GM21619 (cell line): Measurements from ENCODE around the gene SUGCT.
"Not testable (repeated sequence)": the region's sequence is repeated elsewhere in the genome, so short reads cannot be mapped to it uniquely, and the experiment has no call there.

Source experiments
- ATAC-seq: cut with Tn5 transposase; IDR thresholded peaks from one replicate; pipeline ENCODE4 v1.9.1; 2021; ENCODE audit not compliant: unreplicated experiment

SUGCT gene

DNA sequence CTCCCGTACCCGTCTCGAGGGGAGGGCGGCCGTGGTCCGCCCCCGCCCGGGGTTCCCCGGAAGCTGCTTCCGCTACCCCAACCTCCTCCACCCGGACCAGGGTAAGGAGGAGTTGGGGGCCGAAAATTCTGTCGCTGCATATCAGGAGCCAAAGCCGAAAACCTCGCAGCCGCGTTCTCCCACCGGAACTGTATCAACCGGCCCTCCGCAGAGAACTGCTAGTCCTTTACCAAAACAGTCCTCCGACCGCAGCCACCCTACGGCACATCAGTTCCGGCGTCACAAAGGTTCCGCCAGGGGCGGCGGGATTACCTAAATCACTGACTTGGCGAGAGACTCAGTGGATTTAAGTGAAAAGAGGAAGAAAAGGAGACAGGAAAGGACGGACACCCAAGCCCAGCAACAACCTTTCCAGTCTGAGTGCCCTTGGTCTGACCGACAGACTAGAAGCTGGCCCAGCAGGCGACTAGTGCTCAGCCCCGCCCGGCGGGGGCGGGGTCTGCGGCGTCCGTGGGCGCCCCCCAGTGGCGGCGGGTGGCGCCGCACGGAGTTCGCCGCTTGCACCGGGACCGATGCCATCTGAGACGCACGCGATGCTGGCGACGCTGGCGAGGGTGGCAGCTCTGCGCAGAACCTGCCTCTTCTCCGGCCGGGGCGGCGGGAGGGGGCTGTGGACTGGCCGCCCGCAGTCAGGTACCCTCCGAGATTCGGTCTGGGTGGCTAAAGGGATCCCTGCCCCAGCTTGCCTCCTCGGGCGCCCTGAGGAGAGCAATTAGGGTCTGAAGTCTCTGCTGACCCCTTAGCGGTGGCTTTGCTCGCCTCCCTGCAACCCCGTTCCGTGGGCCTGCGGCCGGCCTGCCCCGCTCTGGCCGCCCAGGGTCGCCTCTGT, at the start of gene SUGCT, which contains the start of gene MPLKIP:
TSS of gene SUGCT (plus strand) at position 578 of the 889 bp plus-strand sequence.
TSS of gene MPLKIP (minus strand) at position 195 of the 889 bp plus-strand sequence. CDS start at position 140, 55 bp downstream.
- peak; percentile 82 for ATAC-seq

DNA sequence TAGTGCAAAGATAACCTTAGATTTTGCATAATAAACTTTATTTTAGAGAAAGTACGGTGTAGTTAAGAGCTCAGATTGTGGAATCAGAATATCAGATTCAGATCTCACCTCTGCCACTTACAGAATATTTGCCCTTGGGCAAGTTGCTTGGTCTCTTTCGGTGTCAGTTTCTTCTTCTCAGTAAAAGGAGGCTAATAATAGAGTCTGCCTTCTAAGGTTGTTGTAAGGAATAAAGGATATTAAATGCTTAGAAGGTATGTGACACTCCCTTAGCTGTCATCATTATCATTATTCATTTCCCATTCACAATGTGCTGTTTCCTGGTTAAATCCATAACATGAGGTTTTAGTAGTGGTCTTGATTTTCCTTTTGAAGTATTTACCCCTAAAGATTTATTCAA, 42.6 kb upstream of the SUGCT start:
- no peak for ATAC-seq

DNA sequence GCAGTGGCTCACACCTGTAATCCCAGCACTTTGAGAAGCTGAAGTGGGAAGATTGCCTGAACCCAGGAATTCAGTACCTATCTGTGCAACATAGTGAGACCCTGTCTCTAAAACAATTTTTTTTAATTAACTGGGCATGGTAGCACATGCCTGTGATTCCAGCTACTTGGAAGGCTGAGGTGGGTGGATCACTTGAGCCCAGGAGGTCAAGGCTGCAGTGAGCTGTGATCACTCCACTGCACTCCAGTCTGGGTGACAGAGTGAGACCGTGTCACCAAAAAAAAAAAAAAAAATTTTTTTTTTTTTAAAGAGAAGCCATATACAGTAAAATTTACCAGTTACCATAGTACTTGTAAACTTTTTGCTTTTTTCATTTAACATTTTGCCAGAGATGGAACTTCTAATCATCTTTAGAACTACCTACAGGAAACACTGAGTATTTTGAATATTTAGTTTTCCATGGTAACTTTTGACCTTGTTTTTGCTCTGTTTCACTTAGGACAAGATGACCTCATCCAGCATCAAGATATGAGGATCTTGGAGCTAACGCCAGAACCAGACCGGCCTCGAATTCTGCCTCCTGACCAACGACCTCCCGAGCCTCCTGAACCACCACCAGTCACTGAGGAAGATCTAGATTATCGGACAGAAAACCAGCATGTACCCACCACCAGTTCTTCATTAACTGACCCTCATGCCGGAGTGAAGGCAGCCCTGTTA, 41.0 kb upstream of the SUGCT start:
- ATAC-seq: no peak

DNA sequence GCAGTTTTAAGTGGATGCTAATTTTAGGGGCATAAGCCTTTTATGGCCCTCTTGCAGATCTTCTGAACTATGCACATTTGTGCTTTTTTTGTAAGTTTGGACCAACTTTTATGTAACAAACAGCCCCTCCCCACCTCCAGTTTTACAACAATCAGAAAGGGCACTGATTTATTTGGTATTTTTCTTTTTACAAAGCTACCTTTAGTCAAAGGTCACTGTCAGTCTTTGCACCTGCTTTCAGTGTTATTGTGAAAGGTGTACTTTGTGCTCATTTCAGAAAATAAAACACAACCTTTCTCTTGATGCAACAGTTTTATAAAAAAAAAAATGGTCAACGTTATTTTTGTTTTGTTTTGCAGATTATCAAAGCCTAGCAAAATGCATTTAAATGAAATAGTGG, 39.6 kb upstream of the SUGCT start:
- no peak for ATAC-seq

DNA sequence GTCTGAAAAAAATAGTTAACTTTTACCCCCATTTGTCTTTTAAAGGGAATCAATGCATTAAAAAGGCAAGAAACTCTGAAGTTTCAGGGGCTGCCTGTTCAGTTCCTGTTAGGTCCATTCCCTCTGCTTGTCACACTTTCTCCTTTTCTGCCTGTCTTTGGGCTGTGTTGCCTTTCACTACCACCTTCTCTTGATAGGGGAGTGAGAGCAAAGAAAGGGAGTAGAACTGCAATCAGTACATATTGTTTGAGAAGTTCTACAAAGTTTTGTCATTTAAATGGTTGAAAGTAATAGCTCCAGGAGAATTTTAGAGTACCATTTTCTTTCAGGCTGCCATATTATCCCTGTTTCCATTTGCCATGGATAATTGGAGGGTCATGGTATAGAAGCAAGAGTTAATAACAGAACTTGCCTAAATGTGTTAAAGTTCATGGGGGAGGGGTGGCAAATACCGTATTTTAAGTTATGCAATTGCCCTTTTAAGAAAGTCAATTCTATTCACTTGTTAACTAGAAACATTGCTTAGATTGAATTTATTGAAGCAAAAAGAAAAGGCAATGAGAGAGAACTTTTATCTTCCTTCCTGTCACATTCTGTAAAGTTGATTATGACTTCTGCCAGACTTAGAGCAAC, 39.0 kb upstream of the SUGCT start:
- no peak for ATAC-seq

DNA sequence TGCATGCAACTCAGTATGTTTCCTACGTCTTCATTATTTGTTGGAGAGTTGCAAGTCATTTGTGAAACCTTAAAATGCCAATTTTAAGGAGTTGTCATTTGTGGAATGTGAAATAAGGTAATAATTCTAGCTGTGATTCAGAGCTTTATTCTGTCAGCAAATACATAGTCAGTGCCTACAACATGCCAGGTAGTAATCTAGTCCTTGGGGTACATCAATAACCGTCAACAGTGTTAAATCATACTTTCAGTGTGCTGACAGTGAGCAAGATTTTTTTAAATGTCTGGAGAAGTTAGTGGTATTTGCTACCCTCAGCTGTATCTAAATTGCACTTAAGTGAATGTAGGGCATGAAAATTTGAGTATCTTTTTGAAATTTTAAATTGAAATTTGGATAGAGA, 37.1 kb upstream of the SUGCT start:
- ATAC-seq: no peak

DNA sequence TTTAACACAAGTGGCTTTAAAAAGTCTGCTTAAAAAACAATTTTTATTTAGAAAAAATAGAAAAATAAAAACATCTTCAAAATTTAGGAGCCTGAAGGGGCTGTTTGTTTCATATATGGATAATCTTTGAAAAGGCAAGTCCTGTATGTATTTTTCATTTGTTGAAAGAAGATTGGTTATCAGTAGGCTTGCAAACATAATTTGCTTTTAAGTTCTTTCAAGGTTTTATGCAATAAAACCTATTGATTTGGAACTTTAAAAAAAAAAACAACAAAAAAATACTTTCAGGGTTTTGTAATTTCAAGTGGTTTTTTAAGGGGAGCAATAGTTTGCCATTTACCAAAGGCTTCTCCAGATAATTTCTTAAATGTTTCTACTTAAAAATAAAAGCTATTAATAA, 36.0 kb upstream of the SUGCT start:
- no peak for ATAC-seq

DNA sequence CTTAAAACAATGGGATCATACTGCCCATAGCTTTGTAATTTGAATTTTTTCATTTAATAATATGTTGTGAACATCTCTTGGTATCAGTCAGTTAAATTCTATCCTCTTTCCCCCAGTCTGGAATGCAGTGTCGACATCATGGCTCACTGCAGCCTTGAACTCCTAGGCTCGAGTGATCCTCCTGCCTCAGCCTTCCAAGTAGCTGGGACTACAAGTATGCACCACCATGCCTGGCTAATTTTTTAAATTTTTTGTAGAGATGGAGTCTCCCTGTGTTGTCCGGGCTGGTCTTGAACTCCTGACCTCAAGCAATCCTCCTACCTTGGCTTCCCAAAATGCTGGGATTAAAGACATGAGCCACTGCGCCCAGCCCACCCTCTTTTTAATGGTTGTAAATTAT, 35.0 kb upstream of the SUGCT start:
- ATAC-seq: no peak

DNA sequence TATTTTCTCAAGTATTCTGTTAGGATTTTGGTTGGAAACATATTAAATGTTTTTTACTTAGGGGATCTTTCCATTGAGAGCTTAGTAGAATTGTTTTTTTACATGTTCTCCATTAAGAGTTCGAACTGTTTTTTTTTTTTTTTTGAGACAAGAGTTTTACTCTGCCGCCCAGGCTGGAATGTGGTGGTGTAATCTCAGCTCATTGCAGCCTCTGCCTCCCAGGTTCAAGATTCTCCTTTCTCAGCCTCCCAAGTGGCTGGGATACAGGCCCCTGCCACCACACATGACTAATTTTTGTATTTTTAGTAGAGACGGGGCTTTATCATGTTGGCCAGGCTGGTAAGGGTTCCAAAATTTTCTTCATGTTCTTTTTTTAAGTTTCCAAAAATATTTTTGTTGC, 33.6 kb upstream of the SUGCT start:
- no peak for ATAC-seq

DNA sequence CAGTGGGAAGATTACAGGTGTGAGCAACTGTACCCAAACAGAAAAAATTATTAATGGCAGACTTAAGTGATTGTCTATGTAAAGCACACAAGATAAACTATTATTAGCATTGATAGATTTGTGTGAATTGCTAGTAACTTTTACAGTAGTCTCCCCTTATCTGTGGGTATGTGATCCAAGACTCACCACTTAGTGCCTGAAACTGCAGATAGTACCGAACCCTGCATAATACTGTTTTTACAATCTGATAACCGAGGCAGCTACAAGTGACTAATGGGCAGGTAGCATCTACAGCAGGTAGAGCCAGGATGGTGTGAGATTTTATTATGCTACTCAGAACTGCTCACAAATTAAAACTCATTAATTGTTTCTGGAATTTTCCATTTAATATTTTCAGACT, 31.9 kb upstream of the SUGCT start:
- ATAC-seq: no peak

DNA sequence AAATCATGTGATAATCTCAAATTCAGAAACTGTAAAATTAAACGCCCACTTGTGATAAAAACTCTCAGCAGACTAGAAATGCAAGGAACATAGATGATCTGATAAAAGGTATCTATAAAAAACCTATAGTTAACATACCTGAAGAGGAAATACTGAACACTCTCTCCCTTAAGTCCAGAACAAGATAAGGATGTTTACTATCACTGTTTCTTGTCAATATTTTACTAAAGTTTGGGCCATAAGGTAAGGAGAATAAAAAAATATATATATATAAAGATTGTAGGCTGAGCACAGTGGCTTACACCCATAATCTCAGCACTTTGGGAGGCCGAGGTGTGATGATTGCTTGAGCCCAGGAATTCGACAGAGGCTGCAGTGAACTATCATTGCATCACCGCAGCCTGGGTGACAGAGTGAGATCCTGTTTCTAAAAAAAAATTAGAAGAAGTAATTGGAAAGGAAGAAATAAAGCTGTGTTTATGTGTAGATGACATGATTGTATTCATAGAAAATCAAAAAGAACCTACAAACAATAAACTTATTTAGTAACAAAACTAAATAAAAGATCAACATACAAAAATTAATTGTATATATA, 28.8 kb upstream of the SUGCT start:
- ATAC-seq: no peak

DNA sequence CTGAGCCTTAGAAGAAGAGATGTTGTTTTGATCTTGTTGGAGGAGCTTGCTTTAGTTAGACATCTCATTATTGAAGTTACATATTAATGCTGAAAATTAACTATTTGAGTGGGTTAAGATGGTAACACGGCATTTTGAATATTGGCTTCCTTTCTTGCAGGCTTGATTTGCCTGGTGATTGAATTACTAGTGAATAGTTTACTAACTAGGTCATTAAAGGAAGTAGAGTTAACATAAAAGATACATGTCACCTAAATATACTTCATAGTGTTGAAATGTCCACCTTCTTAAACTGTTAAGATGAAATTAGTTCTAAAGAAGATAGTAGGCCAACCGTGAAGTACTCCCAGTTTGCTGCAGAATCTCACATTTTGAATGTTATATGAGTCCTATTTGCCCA, 18.9 kb upstream of the SUGCT start:
- no peak for ATAC-seq

DNA sequence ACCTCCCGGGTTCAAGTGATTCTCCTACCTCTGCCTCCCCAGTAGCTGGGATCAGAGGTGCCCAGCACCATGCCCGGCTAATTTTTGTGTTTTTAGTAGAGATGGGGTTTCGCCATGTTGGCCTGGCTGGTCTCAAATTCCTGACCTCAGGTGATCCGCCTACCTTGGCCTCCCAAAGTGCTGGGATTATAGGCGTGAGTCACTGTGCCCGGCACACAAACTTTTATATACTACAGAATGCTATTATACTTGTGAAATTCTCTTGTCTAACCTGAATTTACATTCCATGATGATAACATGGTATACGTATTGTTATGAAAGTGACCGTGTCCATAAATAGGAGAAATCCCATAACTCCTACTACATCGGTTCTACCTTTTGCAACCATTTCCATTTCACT, 17.6 kb upstream of the SUGCT start:
- ATAC-seq: not testable (repeated sequence)

DNA sequence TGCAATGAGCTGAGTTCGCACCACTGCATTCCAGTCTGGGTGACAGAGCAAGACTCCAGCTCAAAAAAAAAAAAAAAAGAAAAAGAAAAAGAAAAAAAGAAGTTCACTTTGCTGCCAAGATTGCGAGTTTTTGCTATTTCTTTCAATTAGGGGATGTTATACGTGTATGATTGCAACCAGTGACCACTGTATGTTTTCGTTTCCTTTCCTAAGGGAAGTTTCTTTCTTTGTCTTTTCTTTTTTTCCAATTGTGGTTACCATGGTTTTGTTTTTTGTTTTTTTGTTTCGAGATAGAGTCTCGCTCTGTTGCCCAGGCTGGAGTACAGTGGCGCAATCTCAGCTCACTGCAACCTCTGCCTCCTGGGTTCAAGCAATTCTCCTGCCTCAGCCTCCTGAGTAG, 16.6 kb upstream of the SUGCT start:
- not testable (repeated sequence) for ATAC-seq

DNA sequence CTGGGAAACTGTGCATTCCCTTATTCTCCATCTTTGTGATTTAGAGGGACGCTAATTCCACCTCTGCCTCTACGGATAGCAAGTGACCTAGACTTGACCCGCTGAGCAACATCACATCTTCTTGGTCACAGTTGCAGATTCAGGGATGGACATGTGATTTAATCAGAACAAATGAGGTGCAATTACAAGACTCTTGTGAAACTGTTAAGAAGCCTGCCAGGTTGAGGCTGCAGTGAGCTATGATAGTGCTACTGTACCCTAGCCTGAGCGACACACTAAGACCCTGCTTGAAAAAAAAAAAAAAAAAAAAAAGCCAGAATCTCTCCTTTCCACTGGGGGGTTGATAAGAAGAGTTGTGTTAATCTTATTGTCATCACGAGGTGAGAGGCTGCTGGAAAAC, 14.8 kb upstream of the SUGCT start:
- no peak for ATAC-seq

DNA sequence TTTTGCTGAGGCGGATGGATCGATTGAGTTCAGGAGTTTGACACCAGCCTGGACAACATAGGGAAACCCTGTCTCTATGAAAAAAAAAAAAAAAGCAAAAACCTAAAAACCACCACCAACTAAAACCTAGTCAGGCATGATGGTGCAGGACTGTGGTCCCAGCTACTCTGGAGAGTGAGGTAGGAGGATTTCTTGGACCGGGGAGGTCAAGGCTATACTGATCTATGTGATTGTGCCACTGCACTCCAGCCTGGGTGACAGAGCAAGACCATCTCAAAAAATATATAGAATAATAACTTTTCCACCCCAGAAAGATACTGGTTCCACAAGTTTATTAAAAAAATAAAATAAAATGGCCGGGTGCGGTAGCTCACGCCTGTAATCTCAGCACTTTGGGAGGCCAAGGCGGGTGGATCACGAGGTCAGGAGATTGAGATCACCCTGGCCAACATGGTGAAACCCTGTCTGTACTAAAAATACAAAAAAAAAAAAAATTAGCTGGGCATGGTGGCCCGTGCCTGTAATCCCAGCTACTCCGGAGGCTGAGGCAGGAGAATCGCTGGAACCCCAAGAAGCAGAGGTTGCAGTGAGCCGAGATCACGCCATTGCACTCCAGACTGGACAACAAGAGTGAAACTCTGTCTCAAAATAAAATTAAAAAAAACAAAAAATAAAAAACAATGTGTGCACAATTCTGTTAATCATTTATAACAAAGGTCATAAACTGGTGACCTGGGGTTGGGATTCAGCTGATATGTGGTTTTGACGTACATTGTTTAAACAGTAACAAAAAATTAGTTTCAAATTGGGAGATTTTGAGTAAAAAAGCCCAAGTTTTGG, 12.5 kb upstream of the SUGCT start:
- not testable (repeated sequence) for ATAC-seq

DNA sequence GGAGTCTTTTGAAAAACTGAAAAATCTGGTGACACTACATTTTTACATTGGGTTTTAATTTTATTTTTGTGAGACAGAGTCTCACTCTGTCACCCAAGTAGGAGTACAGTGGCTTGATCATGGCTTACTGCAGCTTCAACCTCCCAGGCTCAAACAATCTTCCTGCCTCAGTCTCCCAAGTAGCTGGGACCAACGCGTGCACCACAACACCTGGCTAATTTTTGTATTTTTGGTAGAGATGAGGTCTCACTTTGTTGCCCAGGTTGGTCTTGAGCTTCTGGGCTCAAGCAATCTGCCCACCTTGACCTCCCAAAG, 11.9 kb upstream of the SUGCT start:
- no peak for ATAC-seq

DNA sequence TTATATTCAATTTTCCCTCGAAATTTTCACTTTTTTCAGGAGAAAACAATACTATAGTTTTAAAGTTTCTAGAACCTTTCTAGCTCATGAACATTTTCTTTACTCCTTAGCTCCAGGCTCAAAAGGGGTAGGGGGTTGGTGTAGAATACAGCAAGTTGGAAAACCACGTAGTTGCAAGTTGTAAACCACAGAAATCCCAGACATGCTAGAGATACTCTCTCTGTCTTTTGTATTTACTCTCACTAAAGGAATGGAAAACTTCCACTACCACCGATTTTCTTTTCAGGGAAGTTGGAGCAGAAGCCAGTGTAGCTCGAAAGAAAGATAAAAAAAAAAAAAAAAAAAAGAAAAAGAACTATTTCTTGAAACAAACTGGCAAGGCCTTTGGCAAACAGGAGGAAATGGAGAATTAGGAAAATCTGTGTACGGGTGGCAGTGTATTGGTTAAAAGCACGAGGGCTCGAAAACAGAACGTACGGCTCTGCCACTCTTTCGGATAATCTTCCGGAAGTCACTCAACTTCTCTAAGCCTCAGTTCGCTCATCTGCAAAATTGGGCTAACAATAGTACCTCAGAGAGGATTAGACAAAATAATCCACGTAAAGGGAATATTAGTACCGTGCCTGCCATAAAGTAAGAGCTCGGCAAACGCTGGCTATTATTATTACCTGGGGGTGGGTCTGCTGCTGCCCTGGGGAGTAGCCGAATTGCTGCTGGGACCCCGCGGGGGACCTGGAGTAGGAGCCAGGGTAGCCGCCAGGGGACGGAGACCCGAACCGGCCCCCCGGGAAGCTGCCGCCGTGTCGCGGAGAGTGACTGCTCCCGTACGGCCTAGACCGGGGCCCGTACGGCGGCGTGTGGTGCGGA, 1.0 kb upstream of the SUGCT start:
- peak; percentile 10 for ATAC-seq

DNA sequence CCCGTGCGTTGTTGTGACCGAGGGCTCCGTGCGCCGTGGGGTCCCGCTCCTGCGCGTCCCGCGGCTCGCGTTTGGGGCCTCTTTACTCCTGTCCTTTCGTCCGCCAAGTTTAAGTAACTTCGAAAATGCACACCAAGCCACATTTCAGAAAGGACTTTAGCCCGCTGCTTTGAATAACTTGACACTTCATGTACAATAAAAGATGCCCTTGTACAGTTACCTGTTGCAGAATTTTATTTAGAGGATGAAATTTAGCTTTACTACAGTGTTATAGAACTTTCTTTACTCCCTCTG, 459 bp downstream of the SUGCT start:
- no peak for ATAC-seq

DNA sequence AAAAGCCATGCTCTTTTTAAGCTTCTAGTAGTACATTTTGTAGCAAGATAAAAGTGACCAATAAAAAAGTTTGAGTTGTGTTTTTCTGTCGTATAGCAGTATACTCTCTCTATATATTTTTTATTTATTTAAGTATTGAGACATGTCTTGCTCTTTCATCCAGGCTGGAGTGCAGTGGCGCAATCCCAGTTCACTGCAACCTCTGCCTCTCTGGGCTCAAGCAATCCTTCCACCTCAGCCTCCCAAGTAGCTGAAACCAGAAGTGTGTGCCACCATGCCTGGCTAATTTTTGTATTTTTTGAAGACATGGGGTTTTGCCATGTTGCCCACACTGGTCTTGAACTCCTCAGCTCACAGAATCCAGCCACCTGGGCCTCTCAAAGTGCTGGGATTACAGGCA, 2.8 kb downstream of the SUGCT start:
- ATAC-seq: no peak
